ENCODE results near the gene GP5. TPM values are rescaled to one million over a fixed set of nuclear protein-coding genes. Genes with fewer than 3 reads are reported as not detected.
A peak's percentile ranks its signal among the peaks of the same experiment; 100 is the strongest.

Gene GP5
- total RNA-seq, 3 donors from 2014 or later, result 0.16 TPM; not detected in 2

- intact Hi-C loops (cut with DNase I; ENCODE audit: low total_unique reads), result no loop called here
- TF ChIP-seq POLR2AphosphoS5 (IDR thresholded peaks at IDR 0.05) (no peak), POLR2A (IDR thresholded peaks at IDR 0.05) (no peak)
- TF ChIP-seq, protein P1, sequence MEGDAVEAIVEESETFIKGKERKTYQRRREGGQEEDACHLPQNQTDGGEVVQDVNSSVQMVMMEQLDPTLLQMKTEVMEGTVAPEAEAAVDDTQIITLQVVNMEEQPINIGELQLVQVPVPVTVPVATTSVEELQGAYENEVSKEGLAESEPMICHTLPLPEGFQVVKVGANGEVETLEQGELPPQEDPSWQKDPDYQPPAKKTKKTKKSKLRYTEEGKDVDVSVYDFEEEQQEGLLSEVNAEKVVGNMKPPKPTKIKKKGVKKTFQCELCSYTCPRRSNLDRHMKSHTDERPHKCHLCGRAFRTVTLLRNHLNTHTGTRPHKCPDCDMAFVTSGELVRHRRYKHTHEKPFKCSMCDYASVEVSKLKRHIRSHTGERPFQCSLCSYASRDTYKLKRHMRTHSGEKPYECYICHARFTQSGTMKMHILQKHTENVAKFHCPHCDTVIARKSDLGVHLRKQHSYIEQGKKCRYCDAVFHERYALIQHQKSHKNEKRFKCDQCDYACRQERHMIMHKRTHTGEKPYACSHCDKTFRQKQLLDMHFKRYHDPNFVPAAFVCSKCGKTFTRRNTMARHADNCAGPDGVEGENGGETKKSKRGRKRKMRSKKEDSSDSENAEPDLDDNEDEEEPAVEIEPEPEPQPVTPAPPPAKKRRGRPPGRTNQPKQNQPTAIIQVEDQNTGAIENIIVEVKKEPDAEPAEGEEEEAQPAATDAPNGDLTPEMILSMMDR (IDR thresholded peaks at IDR 0.05), result no peak
- no peaks in the 10 kb centered on the region for H3K4me1 ChIP-seq
- no peaks in the 10 kb centered on the region for H3K9me3 ChIP-seq
- peaks cover 0 to 3% of the 10 kb centered on the region in 2 donors for H3K27me3 ChIP-seq
- H3K36me3 ChIP-seq, result no peaks in the 10 kb centered on the region
- DNase-seq (ENCODE audit: low spot score in 2 of 2), result no peak
- H3K27ac ChIP-seq, result no peak overlapping the region
- no peak overlapping the region for H3K4me3 ChIP-seq
These were observed 18.7 kb downstream of the GP5 start for GRCh38 chr3:194380326-194380725.

DNA sequence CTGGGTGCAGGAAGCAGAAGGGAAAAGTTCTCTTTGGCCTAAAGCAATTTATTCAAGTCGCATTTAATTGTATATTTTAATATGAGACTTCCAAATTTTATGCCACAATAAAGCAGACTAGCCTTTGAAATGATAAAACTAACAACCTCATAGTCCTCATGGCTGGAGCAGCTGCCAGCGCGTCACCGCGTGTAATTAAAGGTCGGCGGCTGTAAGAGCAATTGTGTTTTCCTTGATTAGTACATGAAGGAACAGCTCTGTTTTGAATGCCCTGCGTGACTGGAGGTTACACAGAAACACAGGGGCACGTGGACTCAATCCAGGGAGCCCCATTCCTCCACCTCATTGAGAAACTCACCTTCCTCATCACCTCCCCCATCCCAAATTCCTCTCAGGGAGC lies 19.4 kb downstream of the GP5 start:
- intact Hi-C loops (cut with DNase I; ENCODE audit: low total_unique reads), result no loop called here
- Histone ChIP-seq H3K36me3 (no peaks in the 10 kb centered on the region), H3K27ac (no peak overlapping the region), H3K4me1 (no peaks in the 10 kb centered on the region), H3K4me3 (no peak overlapping the region), H3K27me3 (peaks cover 0 to 3% of the 10 kb centered on the region in 2 donors), H3K9me3 (no peaks in the 10 kb centered on the region)
- TF ChIP-seq POLR2AphosphoS5 (IDR thresholded peaks at IDR 0.05) (no peak), POLR2A (IDR thresholded peaks at IDR 0.05) (no peak)
- TF ChIP-seq, protein P1 (IDR thresholded peaks at IDR 0.05), result no peak
- DNase-seq (ENCODE audit: low spot score in 2 of 2), result peak in 1 of 2 donors; percentile 3

DNA sequence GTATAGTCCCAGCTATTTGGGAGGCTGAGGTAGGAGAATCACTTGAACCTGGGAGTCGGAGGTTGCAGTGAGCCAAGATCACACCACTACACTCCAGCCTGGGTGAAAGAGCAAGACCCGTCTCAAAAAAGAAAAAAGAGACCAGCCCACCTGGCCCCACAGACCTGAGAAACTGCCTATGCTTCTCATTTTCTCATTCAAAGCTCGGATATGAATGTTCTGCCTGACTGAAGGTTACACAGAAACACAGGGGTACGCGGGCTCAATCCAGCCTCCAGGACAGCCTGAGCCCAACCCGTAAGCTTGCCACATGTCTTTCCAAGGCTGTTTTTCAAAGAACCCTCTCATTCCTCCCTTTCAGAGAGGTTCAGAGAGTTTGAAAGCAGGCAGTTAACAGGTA lies 19.8 kb downstream of the GP5 start:
- H3K27ac ChIP-seq, result no peak overlapping the region
- H3K36me3 ChIP-seq, result no peaks in the 10 kb centered on the region
- intact Hi-C loops (cut with DNase I; ENCODE audit: low total_unique reads), result no loop called here
- TF ChIP-seq POLR2A (IDR thresholded peaks at IDR 0.05) (no peak), POLR2AphosphoS5 (IDR thresholded peaks at IDR 0.05) (no peak)
- TF ChIP-seq, protein P1 (IDR thresholded peaks at IDR 0.05), result no peak
- H3K27me3 ChIP-seq, result peaks cover 0 to 3% of the 10 kb centered on the region in 2 donors
- no peak overlapping the region for H3K4me3 ChIP-seq
- no peaks in the 10 kb centered on the region for H3K9me3 ChIP-seq
- no peaks in the 10 kb centered on the region for H3K4me1 ChIP-seq
- no peak for DNase-seq (ENCODE audit: low spot score in 2 of 2)

GRCh38 chr3:194377708-194378107 lies 21.4 kb downstream of the GP5 start:
- H3K27me3 ChIP-seq, result peaks cover 0 to 3% of the 10 kb centered on the region in 2 donors
- intact Hi-C loops (cut with DNase I; ENCODE audit: low total_unique reads), result no loop called here
- no peaks in the 10 kb centered on the region for H3K9me3 ChIP-seq
- H3K27ac ChIP-seq, result no peak overlapping the region
- TF ChIP-seq POLR2AphosphoS5 (IDR thresholded peaks at IDR 0.05) (no peak), POLR2A (IDR thresholded peaks at IDR 0.05) (no peak)
- TF ChIP-seq, protein P1 (IDR thresholded peaks at IDR 0.05), result no peak
- no peaks in the 10 kb centered on the region for H3K36me3 ChIP-seq
- no peaks in the 10 kb centered on the region for H3K4me1 ChIP-seq
- no peak for DNase-seq (ENCODE audit: low spot score in 2 of 2)
- H3K4me3 ChIP-seq, result no peak overlapping the region

DNA sequence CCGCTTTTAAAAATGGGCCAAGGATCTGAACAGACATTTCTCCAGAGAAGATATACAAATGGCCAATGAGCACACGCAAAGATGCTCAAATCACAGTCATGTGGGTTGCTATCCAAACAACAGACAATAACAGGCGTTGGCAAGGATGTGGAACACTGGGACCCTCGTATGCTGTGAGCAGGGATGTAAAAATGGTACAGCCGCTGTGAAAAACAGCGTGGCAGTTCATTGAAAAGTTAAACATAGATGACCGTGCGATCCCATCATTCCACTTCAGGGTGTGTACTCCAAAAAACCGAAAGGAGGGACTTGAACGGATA lies 22.9 kb downstream of the GP5 start:
- Histone ChIP-seq H3K27me3 (peaks cover 0 to 3% of the 10 kb centered on the region in 2 donors), H3K4me1 (no peaks in the 10 kb centered on the region), H3K4me3 (no peak overlapping the region), H3K36me3 (no peaks in the 10 kb centered on the region), H3K27ac (no peak overlapping the region), H3K9me3 (no peaks in the 10 kb centered on the region)
- TF ChIP-seq POLR2A (IDR thresholded peaks at IDR 0.05) (no peak), POLR2AphosphoS5 (IDR thresholded peaks at IDR 0.05) (no peak)
- TF ChIP-seq, protein P1 (IDR thresholded peaks at IDR 0.05), result no peak
- intact Hi-C loops (cut with DNase I; ENCODE audit: low total_unique reads), result no loop called here
- no peak for DNase-seq (ENCODE audit: low spot score in 2 of 2)

Measured in breast epithelium (tissue), 4 donors.